ENCODE data around the gene MTSS2.

MTSS2 gene

GRCh38 chr16:70724146-70725023 lies 38.5 kb upstream of the MTSS2 start:
- no peak overlapping the region for H3K4me3 ChIP-seq (ENCODE audit: low read length)
- H3K27ac ChIP-seq (ENCODE audit: low read depth, low read length): peak overlapping the region; percentile 96
- no peaks in the 10 kb centered on the region for H3K36me3 ChIP-seq (ENCODE audit: control insufficient read depth, insufficient read depth, low read length)
- H3K27me3 ChIP-seq (ENCODE audit: control insufficient read depth, insufficient read depth, low read length): no peaks in the 10 kb centered on the region
- peaks cover 27% of the 10 kb centered on the region for H3K4me1 ChIP-seq (ENCODE audit: control insufficient read depth, insufficient read depth, low read length)
- no peak overlapping the region for H3K9ac ChIP-seq (ENCODE audit: low read length)

- Histone ChIP-seq H3K36me3 (ENCODE audit: control insufficient read depth, insufficient read depth, low read length) (no peaks in the 10 kb centered on the region), H3K27me3 (ENCODE audit: control insufficient read depth, insufficient read depth, low read length) (no peaks in the 10 kb centered on the region), H3K4me3 (ENCODE audit: low read length) (no peak overlapping the region), H3K27ac (ENCODE audit: low read depth, low read length) (no peak overlapping the region), H3K4me1 (ENCODE audit: control insufficient read depth, insufficient read depth, low read length) (peaks cover 27% of the 10 kb centered on the region), H3K9ac (ENCODE audit: low read length) (no peak overlapping the region)
These were observed 37.9 kb upstream of the MTSS2 start for GRCh38 chr16:70723740-70724145.

DNA sequence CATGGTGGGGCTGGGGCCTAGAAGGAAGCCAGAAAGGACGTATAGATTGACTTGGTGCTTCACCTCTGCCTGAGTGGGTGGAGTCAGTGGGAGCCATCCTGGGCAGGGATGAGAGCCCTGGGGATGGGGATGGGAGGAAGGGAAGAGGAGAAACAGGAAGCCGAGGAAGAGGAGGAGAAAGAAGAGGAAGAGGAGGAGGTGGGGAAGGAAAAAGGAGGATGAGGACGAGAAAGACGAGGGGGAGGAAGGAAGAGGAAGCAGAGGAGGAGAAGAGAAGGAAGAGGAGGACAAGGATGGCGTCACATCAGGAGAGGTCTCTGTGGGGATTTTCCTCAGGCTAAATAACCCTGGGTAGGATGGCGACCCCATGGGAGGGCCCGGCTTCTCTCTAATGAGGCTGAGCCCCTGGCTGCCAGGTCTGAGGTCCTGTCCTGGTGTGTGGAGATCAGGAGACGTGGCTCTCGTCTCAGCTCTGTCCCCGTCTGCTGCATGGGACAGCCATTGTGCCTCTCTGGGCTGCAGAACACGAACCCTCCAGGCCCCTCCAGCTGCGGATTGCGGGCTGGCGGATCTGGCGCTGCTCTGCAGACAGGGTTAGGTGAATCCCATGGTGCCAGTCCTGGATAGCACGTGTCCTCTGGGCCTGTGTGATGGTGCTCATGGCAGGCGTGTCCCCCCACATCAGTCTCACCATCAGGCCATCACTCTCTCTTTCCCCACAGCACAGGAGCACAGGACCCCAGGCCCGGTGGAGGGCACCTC lies 35.5 kb upstream of the MTSS2 start:
- Histone ChIP-seq H3K36me3 (ENCODE audit: control insufficient read depth, insufficient read depth, low read length) (no peaks in the 10 kb centered on the region), H3K4me3 (ENCODE audit: low read length) (no peak overlapping the region), H3K4me1 (ENCODE audit: control insufficient read depth, insufficient read depth, low read length) (peaks cover 20% of the 10 kb centered on the region), H3K27me3 (ENCODE audit: control insufficient read depth, insufficient read depth, low read length) (no peaks in the 10 kb centered on the region), H3K9ac (ENCODE audit: low read length) (no peak overlapping the region), H3K27ac (ENCODE audit: low read depth, low read length) (no peak overlapping the region)

DNA sequence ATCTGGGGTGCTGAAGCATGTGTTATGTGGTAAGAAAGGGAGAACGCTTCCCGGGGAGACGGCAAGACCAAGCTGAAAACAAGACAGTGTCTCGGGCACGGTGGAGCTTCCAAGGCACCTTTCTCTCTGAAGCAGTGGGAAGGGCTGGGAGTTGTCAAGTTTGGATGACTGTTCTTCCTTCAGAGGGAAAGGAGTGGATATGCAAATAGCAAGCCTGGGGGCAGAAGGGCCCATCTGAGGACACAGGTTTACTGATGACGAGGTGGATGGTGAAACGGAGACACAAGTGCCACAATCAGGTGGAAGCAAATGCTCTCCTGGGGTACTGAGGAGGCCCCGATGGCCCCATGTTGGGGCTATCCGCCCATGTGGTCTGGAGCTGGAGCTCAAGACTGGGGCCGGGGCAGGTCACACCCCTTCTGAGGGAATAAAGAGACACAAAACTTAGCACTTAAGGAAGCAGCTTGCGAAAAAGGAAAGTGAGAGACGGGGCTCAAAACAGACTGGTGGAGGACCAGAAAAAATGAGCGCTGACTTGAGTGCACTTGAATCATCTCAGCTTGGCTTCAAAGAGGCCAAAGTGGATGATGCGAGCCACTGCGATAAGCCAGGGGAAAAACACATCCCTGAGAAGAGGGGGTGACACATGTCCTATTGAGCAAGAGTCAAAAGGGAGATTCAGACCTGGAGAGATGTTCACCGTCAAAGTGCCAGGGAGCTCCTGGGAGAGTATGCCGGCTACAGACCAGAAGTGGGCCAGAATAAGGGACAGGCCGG lies 34.8 kb upstream of the MTSS2 start:
- H3K9ac ChIP-seq (ENCODE audit: low read length): no peak overlapping the region
- H3K4me3 ChIP-seq (ENCODE audit: low read length): no peak overlapping the region
- H3K27me3 ChIP-seq (ENCODE audit: control insufficient read depth, insufficient read depth, low read length): no peaks in the 10 kb centered on the region
- H3K27ac ChIP-seq (ENCODE audit: low read depth, low read length): no peak overlapping the region
- H3K4me1 ChIP-seq (ENCODE audit: control insufficient read depth, insufficient read depth, low read length): peaks cover 20% of the 10 kb centered on the region
- H3K36me3 ChIP-seq (ENCODE audit: control insufficient read depth, insufficient read depth, low read length): no peaks in the 10 kb centered on the region

GRCh38 chr16:70717065-70717464 lies 31.2 kb upstream of the MTSS2 start:
- Histone ChIP-seq H3K27me3 (ENCODE audit: control insufficient read depth, insufficient read depth, low read length) (no peaks in the 10 kb centered on the region), H3K4me1 (ENCODE audit: control insufficient read depth, insufficient read depth, low read length) (peaks cover 38% of the 10 kb centered on the region), H3K9ac (ENCODE audit: low read length) (no peak overlapping the region), H3K27ac (ENCODE audit: low read depth, low read length) (peak overlapping the region; percentile 99), H3K4me3 (ENCODE audit: low read length) (no peak overlapping the region), H3K36me3 (ENCODE audit: control insufficient read depth, insufficient read depth, low read length) (no peaks in the 10 kb centered on the region)

DNA sequence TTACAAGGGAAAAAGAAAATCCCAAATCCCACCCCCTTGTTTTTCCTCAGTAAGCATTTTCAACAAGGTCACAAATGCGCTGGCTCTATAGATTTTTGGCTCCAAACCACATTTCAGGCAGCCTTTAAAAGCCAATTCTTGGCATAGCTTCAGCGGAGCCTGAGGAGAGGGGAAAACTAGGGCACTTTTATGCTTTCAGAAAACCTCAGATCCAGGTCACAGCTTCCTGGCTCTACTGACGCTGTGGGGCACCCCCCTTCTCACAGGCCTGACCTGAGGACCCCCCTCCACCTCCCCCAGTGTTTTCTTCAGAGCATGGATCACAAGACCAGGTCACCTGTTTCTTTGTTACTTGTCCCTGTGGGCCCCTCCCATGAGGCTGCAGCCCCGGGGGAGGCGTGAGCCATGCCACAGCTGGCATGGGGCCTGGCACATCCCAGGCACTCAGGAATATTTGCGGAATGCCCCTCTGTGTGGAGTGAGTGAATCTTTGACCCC lies 30.1 kb upstream of the MTSS2 start:
- Histone ChIP-seq H3K36me3 (ENCODE audit: control insufficient read depth, insufficient read depth, low read length) (no peaks in the 10 kb centered on the region), H3K9ac (ENCODE audit: low read length) (no peak overlapping the region)

DNA sequence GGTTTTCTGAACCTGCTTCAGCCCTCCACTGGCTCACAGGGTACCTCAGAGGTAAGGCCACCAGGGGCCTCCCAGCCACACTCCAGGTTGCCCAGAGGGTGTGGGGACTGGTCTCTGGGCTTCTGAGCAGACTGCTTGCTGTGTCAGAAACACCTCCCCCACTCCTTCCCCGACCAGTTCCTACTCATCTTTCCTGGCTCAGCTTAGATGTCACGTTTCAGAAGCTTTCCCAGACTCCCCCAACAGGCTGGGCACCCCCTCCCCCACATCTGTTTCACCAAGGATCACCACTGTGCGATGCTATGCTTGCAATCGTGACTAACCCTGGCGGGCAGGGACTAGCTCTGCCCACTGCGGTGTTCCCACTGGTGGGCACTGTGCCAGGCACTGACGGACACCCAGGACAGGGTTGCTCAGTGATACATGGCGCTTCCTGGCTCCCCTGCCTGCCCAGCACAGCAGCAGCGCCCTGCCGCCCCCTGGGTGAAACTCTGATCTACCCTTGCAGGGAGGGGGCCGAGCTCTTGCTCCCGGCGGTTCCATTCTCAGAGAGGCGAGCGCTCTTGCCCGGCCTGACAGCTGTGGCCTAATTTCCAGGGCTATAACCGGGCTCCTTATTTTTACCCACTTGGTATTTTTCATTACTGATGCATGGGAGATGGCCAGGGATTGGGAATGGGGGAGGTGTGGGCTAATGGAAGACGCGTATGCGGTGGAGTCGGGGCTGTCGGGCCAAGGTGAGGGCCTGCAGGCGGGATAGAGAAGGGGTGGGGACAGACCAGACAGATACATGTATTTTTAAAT lies 29.4 kb upstream of the MTSS2 start:
- Histone ChIP-seq H3K27me3 (ENCODE audit: control insufficient read depth, insufficient read depth, low read length) (no peaks in the 10 kb centered on the region), H3K4me3 (ENCODE audit: low read length) (no peak overlapping the region), H3K27ac (ENCODE audit: low read depth, low read length) (peak overlapping the region; percentile 99), H3K9ac (ENCODE audit: low read length) (peak overlapping the region; percentile 6), H3K4me1 (ENCODE audit: control insufficient read depth, insufficient read depth, low read length) (peaks cover 41% of the 10 kb centered on the region), H3K36me3 (ENCODE audit: control insufficient read depth, insufficient read depth, low read length) (no peaks in the 10 kb centered on the region)

More for the DNA sequence above, 30.1 kb upstream of the MTSS2 start:
- peaks cover 41% of the 10 kb centered on the region for H3K4me1 ChIP-seq (ENCODE audit: control insufficient read depth, insufficient read depth, low read length)
- no peaks in the 10 kb centered on the region for H3K27me3 ChIP-seq (ENCODE audit: control insufficient read depth, insufficient read depth, low read length)
- H3K4me3 ChIP-seq (ENCODE audit: low read length): no peak overlapping the region
- H3K27ac ChIP-seq (ENCODE audit: low read depth, low read length): peak overlapping the region; percentile 99

DNA sequence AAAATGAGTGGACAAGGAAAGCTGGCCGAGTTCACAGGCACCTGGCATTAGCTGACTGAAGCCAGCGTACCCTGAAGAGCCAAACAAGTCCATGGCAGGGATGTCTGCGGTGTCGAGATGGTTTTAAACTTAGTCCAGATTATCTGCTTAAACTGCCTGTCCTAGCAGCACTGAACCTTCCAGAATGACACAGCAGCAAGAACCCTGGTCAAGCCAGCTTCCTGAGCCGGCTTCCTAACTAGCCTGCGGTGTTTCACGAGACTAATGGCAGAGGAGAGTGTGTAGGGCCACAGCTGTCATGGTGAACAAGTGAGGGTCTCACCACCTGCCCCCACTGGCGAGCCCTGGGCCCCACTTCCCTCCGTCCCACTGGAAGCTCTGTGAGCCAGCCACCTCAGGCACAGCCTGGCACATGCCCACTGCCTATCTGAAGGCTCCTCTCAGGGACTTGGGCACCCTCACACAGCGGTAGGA lies 28.8 kb upstream of the MTSS2 start:
- Histone ChIP-seq H3K9ac (ENCODE audit: low read length) (peak overlapping the region; percentile 6), H3K27ac (ENCODE audit: low read depth, low read length) (peak overlapping the region; percentile 99), H3K36me3 (ENCODE audit: control insufficient read depth, insufficient read depth, low read length) (no peaks in the 10 kb centered on the region), H3K4me3 (ENCODE audit: low read length) (no peak overlapping the region), H3K27me3 (ENCODE audit: control insufficient read depth, insufficient read depth, low read length) (no peaks in the 10 kb centered on the region), H3K4me1 (ENCODE audit: control insufficient read depth, insufficient read depth, low read length) (peaks cover 42% of the 10 kb centered on the region)

GRCh38 chr16:70713824-70714223 lies 28.0 kb upstream of the MTSS2 start:
- H3K4me1 ChIP-seq (ENCODE audit: control insufficient read depth, insufficient read depth, low read length): peaks cover 45% of the 10 kb centered on the region
- H3K4me3 ChIP-seq (ENCODE audit: low read length): no peak overlapping the region
- H3K27me3 ChIP-seq (ENCODE audit: control insufficient read depth, insufficient read depth, low read length): no peaks in the 10 kb centered on the region
- no peak overlapping the region for H3K9ac ChIP-seq (ENCODE audit: low read length)
- no peaks in the 10 kb centered on the region for H3K36me3 ChIP-seq (ENCODE audit: control insufficient read depth, insufficient read depth, low read length)
- peak overlapping the region; percentile 99 for H3K27ac ChIP-seq (ENCODE audit: low read depth, low read length)

GRCh38 chr16:70713342-70713741 lies 27.5 kb upstream of the MTSS2 start:
- H3K4me3 ChIP-seq (ENCODE audit: low read length): no peak overlapping the region
- H3K27me3 ChIP-seq (ENCODE audit: control insufficient read depth, insufficient read depth, low read length): no peaks in the 10 kb centered on the region
- H3K27ac ChIP-seq (ENCODE audit: low read depth, low read length): peak overlapping the region; percentile 34
- peaks cover 45% of the 10 kb centered on the region for H3K4me1 ChIP-seq (ENCODE audit: control insufficient read depth, insufficient read depth, low read length)
- no peak overlapping the region for H3K9ac ChIP-seq (ENCODE audit: low read length)
- no peaks in the 10 kb centered on the region for H3K36me3 ChIP-seq (ENCODE audit: control insufficient read depth, insufficient read depth, low read length)

GRCh38 chr16:70712942-70713341 lies 27.1 kb upstream of the MTSS2 start:
- H3K9ac ChIP-seq (ENCODE audit: low read length): no peak overlapping the region
- H3K27me3 ChIP-seq (ENCODE audit: control insufficient read depth, insufficient read depth, low read length): no peaks in the 10 kb centered on the region
- H3K4me1 ChIP-seq (ENCODE audit: control insufficient read depth, insufficient read depth, low read length): peaks cover 45% of the 10 kb centered on the region
- no peaks in the 10 kb centered on the region for H3K36me3 ChIP-seq (ENCODE audit: control insufficient read depth, insufficient read depth, low read length)
- peak overlapping the region; percentile 34 for H3K27ac ChIP-seq (ENCODE audit: low read depth, low read length)
- H3K4me3 ChIP-seq (ENCODE audit: low read length): no peak overlapping the region
